SU-DHL-6 (cell line): ENCODE measurements around the gene FAM237A.

Source experiments
- EZH2phosphoT487 ChIP-seq: fragments of 200-600 bp; sonication (generic), shearing (Covaris generic); conservative IDR thresholded peaks from 2 replicates; pipeline ENCODE4 v1.6.1; 2018; ENCODE audit warnings: mild to moderate bottlenecking, antibody characterized with exemption, low read length, moderate library complexity, mixed read lengths
- TF ChIP-seq, protein P1 (sequence below): fragments of 200-600 bp; sonication (generic); IDR thresholded peaks from one replicate; pipeline ENCODE4 v1.5.1; 2017; ENCODE audit warnings: antibody characterized with exemption, mild to moderate bottlenecking, low read length, moderate library complexity; ENCODE audit not compliant: insufficient read depth, poor library complexity, severe bottlenecking

DNA sequence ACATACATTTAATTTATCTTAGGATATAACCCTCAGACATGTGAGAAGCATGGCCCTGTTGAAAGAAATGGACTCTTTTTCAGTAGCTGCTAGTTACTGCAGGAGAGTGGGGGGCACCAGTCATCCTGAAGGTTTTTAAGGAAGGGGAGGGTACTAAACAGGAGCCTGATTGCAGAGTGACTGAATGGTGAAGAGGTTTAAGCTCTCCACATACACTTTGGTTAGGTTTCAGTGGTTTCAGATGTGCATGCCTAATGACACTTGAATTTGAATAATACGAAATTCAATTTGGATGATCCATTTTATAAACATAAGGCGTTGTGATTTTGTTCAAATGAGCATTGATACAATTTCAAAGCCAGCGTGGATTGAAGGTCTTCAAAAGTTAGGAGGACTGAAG, 10.9 kb upstream of the FAM237A start:
- TF ChIP-seq, protein P1, sequence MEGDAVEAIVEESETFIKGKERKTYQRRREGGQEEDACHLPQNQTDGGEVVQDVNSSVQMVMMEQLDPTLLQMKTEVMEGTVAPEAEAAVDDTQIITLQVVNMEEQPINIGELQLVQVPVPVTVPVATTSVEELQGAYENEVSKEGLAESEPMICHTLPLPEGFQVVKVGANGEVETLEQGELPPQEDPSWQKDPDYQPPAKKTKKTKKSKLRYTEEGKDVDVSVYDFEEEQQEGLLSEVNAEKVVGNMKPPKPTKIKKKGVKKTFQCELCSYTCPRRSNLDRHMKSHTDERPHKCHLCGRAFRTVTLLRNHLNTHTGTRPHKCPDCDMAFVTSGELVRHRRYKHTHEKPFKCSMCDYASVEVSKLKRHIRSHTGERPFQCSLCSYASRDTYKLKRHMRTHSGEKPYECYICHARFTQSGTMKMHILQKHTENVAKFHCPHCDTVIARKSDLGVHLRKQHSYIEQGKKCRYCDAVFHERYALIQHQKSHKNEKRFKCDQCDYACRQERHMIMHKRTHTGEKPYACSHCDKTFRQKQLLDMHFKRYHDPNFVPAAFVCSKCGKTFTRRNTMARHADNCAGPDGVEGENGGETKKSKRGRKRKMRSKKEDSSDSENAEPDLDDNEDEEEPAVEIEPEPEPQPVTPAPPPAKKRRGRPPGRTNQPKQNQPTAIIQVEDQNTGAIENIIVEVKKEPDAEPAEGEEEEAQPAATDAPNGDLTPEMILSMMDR = no peak
- no peak for TF ChIP-seq EZH2phosphoT487
